ENCODE measurements around the gene NCOA3. TPM values are rescaled to one million over a fixed set of nuclear protein-coding genes. Genes with fewer than 3 reads are reported as not detected.

Gene NCOA3
- total RNA-seq: 18.8 and 21.5 TPM in 2 replicates

DNA sequence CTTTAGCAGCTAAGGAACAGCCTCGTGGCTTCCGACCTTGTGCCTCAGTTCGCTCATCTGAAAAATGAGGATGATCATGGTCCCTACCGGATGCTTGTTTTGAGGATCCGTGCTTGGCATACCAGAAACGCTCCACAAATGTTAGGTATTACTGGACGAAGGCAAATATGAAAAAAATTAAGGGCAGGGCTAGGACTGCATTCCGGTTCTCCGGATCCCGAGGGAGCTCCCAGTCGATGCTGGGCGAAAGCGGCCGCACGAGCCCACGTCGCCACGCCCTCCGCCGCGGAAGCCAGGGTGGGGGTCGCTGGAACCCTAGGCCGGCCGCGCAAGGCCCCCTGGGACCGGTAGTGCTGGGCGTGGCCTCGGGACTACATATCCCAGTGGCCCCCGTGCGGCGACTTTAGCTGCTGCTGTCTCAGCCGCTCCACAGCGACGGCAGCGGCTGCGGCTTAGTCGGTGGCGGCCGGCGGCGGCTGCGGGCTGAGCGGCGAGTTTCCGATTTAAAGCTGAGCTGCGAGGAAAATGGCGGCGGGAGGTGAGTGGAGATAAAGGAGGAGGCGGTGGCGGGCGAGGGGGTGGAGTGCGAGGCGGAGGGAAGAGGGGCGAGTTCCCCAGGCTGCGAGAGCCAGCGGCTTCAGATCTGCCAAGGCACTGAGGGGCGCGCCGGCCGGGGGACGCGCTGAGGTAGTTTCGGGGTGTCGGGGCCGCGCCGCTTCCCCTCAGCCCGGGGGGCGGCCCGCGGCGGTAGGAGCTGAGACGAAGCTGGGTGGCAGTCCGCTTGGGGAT is at the start of gene NCOA3:
NCOA3 (plus strand) TSS at position 406 of the 789 bp plus-strand sequence. CDS start 120,361 bp downstream, outside the sequence.

Other genes starting within 250 kb of the NCOA3 start
- 18.8 and 24.6 TPM in 2 replicates for gene ZMYND8, start 145.2 kb upstream of the NCOA3 start, total RNA-seq